ENCODE measurements around the gene KCNJ6. TPM values are rescaled to one million over a fixed set of nuclear protein-coding genes. Genes with fewer than 3 reads are reported as not detected.

The KCNJ6 gene
- total RNA-seq, 4 donors from 2014 or later, result 0.62 TPM; not detected in 3

DNA sequence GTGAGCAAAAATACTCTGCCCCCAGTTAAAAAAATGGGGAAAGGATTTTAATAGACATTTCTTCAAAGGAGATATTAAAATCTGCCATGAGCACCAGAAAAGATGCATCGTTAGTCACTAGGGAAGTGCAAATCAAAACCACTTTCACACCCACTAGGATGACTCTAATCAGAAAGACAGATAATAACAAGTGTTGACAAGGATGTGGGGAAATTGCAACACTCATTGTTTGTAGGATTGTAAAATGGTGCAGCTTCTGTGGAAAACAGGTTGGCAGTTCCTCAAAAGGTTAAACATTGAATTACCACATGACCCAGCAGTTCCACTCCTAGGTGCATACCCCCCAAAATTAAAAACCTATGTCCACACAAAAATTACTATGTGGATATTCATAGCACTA is 112.3 kb downstream of the KCNJ6 start:
- Histone ChIP-seq H3K4me3 (no peak overlapping the region), H3K27ac (no peak overlapping the region), H3K9me3 (no peaks in the 10 kb centered on the region), H3K4me1 (no peaks in the 10 kb centered on the region), H3K36me3 (no peaks in the 10 kb centered on the region), H3K27me3 (peaks cover 0 to 2% of the 10 kb centered on the region in 2 donors)
- intact Hi-C loops (cut with DNase I; ENCODE audit: low total_unique reads), result no loop called here
- TF ChIP-seq POLR2A (IDR thresholded peaks at IDR 0.05), result no peak
- TF ChIP-seq, protein P1, sequence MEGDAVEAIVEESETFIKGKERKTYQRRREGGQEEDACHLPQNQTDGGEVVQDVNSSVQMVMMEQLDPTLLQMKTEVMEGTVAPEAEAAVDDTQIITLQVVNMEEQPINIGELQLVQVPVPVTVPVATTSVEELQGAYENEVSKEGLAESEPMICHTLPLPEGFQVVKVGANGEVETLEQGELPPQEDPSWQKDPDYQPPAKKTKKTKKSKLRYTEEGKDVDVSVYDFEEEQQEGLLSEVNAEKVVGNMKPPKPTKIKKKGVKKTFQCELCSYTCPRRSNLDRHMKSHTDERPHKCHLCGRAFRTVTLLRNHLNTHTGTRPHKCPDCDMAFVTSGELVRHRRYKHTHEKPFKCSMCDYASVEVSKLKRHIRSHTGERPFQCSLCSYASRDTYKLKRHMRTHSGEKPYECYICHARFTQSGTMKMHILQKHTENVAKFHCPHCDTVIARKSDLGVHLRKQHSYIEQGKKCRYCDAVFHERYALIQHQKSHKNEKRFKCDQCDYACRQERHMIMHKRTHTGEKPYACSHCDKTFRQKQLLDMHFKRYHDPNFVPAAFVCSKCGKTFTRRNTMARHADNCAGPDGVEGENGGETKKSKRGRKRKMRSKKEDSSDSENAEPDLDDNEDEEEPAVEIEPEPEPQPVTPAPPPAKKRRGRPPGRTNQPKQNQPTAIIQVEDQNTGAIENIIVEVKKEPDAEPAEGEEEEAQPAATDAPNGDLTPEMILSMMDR (IDR thresholded peaks at IDR 0.05), result no peak
- DNase-seq, result no peak

GRCh38 chr21:37803101-37803651 is 113.1 kb downstream of the KCNJ6 start:
- no peak for DNase-seq
- Histone ChIP-seq H3K27me3 (peaks cover 0 to 2% of the 10 kb centered on the region in 2 donors), H3K4me1 (no peaks in the 10 kb centered on the region), H3K9me3 (no peaks in the 10 kb centered on the region), H3K4me3 (no peak overlapping the region), H3K36me3 (no peaks in the 10 kb centered on the region), H3K27ac (no peak overlapping the region)
- TF ChIP-seq POLR2A (IDR thresholded peaks at IDR 0.05), result no peak
- TF ChIP-seq, protein P1 (IDR thresholded peaks at IDR 0.05), result no peak
- intact Hi-C loops (cut with DNase I; ENCODE audit: low total_unique reads), result no loop called here

GRCh38 chr21:37800456-37801061 is 115.7 kb downstream of the KCNJ6 start:
- TF ChIP-seq, protein P1 (IDR thresholded peaks at IDR 0.05), result no peak
- no peak for TF ChIP-seq POLR2A (IDR thresholded peaks at IDR 0.05)
- Histone ChIP-seq H3K27ac (no peak overlapping the region), H3K4me3 (no peak overlapping the region), H3K9me3 (no peaks in the 10 kb centered on the region), H3K27me3 (peaks cover 0 to 2% of the 10 kb centered on the region in 2 donors), H3K36me3 (no peaks in the 10 kb centered on the region), H3K4me1 (no peaks in the 10 kb centered on the region)
- DNase-seq, result no peak
- intact Hi-C loops (cut with DNase I; ENCODE audit: low total_unique reads), result no loop called here

DNA sequence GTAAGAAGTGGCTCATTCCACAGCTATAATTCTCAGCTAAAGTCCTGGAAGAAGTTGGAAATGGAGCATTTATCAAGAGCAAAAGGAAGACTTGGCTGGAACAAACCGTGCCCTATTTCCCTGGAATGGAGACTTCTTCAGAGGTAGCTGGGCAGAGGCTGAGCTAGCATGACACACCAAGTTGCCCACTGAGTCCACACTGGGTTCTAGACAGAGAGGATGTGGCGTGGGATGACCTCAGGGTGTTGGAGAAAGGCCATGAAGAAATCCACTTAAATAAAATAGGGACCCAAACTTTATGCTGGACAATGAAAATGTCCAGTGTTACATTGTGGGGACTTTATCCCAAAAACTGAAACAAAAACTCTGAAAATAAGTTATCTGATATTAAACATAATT is 116.2 kb downstream of the KCNJ6 start:
- no peak for DNase-seq
- Histone ChIP-seq H3K4me3 (no peak overlapping the region), H3K4me1 (no peaks in the 10 kb centered on the region), H3K9me3 (no peaks in the 10 kb centered on the region), H3K27me3 (peaks cover 0 to 2% of the 10 kb centered on the region in 2 donors), H3K27ac (no peak overlapping the region), H3K36me3 (no peaks in the 10 kb centered on the region)
- intact Hi-C loops (cut with DNase I; ENCODE audit: low total_unique reads), result no loop called here
- TF ChIP-seq, protein P1 (IDR thresholded peaks at IDR 0.05), result no peak
- no peak for TF ChIP-seq POLR2A (IDR thresholded peaks at IDR 0.05)

DNA sequence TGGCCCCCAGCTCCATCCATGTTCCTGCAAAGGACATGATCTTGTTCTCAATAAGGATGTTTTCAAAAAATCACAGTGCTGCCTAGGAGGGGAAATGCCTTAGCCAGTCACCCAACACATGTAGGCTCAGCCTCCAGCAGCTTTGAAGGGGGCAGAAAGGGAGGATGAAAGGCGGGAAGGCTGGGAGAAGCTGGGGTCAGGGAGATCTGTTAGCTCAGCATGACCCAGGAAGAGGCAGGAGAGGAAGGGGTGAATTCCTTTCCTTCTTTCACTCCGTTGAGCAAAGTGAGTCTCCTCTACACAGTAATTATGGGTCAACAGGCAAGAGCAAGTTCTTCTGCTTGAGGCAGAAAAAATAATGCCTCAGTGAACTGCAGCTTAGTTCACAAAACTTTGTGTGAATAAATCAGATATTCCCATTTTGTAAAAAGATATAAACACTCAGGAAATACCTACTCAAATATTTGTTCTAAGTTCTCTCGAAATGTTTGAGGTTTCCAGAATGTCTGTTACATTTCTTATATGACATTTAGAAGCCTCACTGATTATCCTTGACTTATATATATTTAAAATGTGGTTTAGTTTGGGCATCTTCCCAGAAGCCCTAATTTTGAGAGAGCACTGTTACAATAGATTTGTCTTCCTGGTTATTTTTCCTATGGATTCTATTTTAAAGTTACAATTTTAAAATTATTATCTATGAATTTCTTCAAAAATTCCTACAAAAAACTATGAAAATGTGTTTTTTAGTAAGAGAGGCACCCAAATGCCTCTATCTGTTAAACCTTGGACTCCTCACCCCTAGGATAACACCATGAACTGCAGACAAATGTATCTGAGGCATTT is 116.8 kb downstream of the KCNJ6 start:
- Histone ChIP-seq H3K36me3 (no peaks in the 10 kb centered on the region), H3K27ac (no peak overlapping the region), H3K27me3 (peaks cover 0 to 2% of the 10 kb centered on the region in 2 donors), H3K4me1 (no peaks in the 10 kb centered on the region), H3K4me3 (no peak overlapping the region), H3K9me3 (no peaks in the 10 kb centered on the region)
- TF ChIP-seq, protein P1 (IDR thresholded peaks at IDR 0.05), result no peak
- no peak for DNase-seq
- intact Hi-C loops (cut with DNase I; ENCODE audit: low total_unique reads), result no loop called here

Measured in uterus (tissue), 4 donors.